Endothelial cell (in vitro differentiated cells): ENCODE results near the gene FRMD4A. TPM values are rescaled to one million over a fixed set of nuclear protein-coding genes. Genes with fewer than 3 reads are reported as not detected.

Source experiments
- DNase-seq: peaks from one replicate; pipeline ENCODE4 v3.0.0; 2021; ENCODE audit warnings: low spot score
- H3K27ac Mint-ChIP-seq: one replicate; pipeline ENCODE4 v1.8.0; 2021; ENCODE audit warnings: mixed read lengths, inconsistent platforms; ENCODE audit not compliant: unreplicated experiment
- H3K27me3 Mint-ChIP-seq: one replicate; pipeline ENCODE4 v1.8.0; 2021; ENCODE audit warnings: mild to moderate bottlenecking, moderate library complexity, mixed read lengths, inconsistent platforms; ENCODE audit not compliant: unreplicated experiment
- H3K36me3 Mint-ChIP-seq: one replicate; pipeline ENCODE4 v1.8.0; 2021; ENCODE audit warnings: mild to moderate bottlenecking, low read depth, mixed read lengths, inconsistent platforms; ENCODE audit not compliant: unreplicated experiment
- H3K4me1 Mint-ChIP-seq: one replicate; pipeline ENCODE4 v1.8.0; 2021; ENCODE audit warnings: mild to moderate bottlenecking, mixed read lengths, inconsistent platforms; ENCODE audit not compliant: unreplicated experiment
- H3K4me3 Mint-ChIP-seq: one replicate; pipeline ENCODE4 v1.8.0; 2021; ENCODE audit warnings: mild to moderate bottlenecking, mixed read lengths, inconsistent platforms; ENCODE audit not compliant: unreplicated experiment
- H3K9me3 Mint-ChIP-seq: one replicate; pipeline ENCODE4 v1.8.0; 2021; ENCODE audit warnings: mixed read lengths, inconsistent platforms; ENCODE audit not compliant: unreplicated experiment
- total RNA-seq: library from RNA; stranded (reverse); fragmentation: NEBNext Ultra II Directional; extraction: Animal tissue kit (Norgen Biotek cat#: 25700); gene quantifications from one replicate; pipeline ENCODE4 v1.2.1, GENCODE V29; 2021; ENCODE audit not compliant: unreplicated experiment
- TF ChIP-seq, protein P1 (sequence below): fragments of 200-600 bp; sonication (generic); IDR thresholded peaks from one replicate; pipeline ENCODE4 v1.5.0; 2021; ENCODE audit warnings: antibody characterized with exemption; ENCODE audit not compliant: unreplicated experiment

FRMD4A gene
- total RNA-seq, 1 donor from 2014 or later, result 68.9 TPM

DNA sequence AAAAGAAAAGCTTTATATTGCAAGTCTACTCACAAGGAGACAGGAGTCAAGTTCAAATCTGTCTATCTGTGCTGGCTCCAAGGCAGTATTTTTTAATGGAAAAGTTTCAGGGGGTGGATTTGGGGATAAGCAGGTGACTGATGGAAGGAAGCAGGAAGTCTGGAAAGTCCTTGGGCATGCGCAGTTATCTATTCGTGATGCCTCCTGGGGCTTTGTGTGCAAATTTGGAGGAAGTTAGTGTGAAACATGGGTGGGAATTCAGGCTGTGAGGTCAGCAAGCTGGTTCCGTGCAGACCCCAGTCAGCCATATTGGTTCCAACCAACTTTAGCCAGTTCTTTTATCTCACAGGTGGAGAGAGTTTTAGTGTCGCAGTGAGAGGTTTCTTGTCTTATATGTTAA lies 140.0 kb downstream of the FRMD4A start:
- Mint-ChIP-seq H3K4me1 (peaks cover 16% of the 10 kb centered on the region), H3K9me3 (no peaks in the 10 kb centered on the region), H3K36me3 (no peaks in the 10 kb centered on the region), H3K4me3 (no peak overlapping the region), H3K27me3 (peaks cover 2% of the 10 kb centered on the region), H3K27ac (peak overlapping the region; percentile 61)
- TF ChIP-seq, protein P1, sequence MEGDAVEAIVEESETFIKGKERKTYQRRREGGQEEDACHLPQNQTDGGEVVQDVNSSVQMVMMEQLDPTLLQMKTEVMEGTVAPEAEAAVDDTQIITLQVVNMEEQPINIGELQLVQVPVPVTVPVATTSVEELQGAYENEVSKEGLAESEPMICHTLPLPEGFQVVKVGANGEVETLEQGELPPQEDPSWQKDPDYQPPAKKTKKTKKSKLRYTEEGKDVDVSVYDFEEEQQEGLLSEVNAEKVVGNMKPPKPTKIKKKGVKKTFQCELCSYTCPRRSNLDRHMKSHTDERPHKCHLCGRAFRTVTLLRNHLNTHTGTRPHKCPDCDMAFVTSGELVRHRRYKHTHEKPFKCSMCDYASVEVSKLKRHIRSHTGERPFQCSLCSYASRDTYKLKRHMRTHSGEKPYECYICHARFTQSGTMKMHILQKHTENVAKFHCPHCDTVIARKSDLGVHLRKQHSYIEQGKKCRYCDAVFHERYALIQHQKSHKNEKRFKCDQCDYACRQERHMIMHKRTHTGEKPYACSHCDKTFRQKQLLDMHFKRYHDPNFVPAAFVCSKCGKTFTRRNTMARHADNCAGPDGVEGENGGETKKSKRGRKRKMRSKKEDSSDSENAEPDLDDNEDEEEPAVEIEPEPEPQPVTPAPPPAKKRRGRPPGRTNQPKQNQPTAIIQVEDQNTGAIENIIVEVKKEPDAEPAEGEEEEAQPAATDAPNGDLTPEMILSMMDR, result no peak
- no peak for DNase-seq

GRCh38 chr10:14186245-14186644 lies 144.5 kb downstream of the FRMD4A start:
- TF ChIP-seq, protein P1, result peak; percentile 42
- peaks cover 5% of the 10 kb centered on the region for H3K36me3 Mint-ChIP-seq
- no peak overlapping the region for H3K4me3 Mint-ChIP-seq
- H3K4me1 Mint-ChIP-seq, result peaks cover 33% of the 10 kb centered on the region
- peaks cover 4% of the 10 kb centered on the region for H3K9me3 Mint-ChIP-seq
- no peak for DNase-seq
- peak overlapping the region; percentile 61 for H3K27ac Mint-ChIP-seq
- peaks cover 8% of the 10 kb centered on the region for H3K27me3 Mint-ChIP-seq

DNA sequence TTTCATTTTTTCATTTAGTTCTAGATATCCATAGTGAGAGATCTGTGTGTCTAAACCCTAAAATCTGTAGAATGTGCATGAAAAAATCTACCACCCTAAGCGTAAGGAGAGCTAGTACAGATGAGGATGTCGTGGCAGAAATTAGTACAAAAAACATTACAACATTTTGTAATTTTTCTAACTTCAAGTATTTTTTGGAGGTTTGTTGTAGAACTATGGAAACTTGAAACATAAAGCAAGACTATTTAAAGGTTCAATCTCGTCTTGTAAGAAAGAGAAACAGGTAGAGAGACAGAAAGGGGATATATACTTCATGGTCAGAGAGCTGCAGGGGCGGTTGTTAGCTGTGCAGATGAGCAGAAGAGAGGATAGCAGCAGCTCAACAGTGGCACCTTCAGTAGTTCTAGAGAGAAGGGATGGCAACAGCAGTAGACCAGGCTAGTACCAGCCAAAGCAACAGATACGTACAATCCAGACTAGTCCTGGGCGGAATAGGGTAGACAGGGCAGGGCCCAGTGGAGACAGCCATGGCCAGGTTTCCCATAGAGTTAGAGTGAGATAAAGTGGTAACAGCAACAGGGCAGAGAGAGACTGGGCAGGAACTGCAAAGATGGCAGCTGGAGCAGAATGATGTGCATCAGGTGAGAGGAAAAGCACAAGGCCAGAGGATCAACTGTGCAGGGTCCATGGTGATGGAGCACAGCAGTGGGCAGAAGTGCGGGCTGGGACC lies 145.2 kb downstream of the FRMD4A start:
- peak overlapping the region; percentile 79 for H3K4me3 Mint-ChIP-seq
- peaks cover 9% of the 10 kb centered on the region for H3K27me3 Mint-ChIP-seq
- peak overlapping the region; percentile 100 for H3K27ac Mint-ChIP-seq

DNA sequence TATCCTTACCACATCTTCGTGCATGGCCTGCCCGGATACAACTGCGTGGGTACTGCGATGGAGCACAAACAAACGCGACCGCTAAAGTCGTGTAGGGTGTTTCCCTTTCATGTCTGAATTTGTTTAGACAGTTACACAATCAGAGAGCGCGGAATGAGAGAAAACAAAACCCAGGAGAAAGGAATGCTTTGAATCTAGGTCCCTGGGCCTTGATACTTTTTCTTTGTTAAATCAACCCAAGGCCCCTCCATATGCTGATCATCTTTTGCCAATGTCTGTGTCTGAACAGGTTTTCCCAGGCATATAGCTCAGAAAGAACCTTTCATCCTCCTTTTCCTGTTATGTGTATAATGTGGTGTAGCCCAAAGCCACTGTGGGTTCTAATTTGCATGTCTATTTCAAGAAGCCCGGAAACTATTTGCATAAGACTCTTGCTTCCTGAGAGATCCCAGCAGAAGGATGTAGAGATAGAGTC lies 145.8 kb downstream of the FRMD4A start:
- Mint-ChIP-seq H3K27ac (peak overlapping the region; percentile 100), H3K9me3 (peaks cover 4% of the 10 kb centered on the region), H3K4me3 (peak overlapping the region; percentile 79), H3K27me3 (peaks cover 9% of the 10 kb centered on the region), H3K36me3 (peaks cover 5% of the 10 kb centered on the region), H3K4me1 (peaks cover 43% of the 10 kb centered on the region)
- no peak for DNase-seq
- TF ChIP-seq, protein P1, result no peak

More for the DNA sequence above, 145.2 kb downstream of the FRMD4A start:
- Mint-ChIP-seq H3K36me3 (peaks cover 5% of the 10 kb centered on the region), H3K9me3 (peaks cover 4% of the 10 kb centered on the region), H3K4me1 (peaks cover 37% of the 10 kb centered on the region)
- DNase-seq, result peak; percentile 59
- TF ChIP-seq, protein P1, result no peak

DNA sequence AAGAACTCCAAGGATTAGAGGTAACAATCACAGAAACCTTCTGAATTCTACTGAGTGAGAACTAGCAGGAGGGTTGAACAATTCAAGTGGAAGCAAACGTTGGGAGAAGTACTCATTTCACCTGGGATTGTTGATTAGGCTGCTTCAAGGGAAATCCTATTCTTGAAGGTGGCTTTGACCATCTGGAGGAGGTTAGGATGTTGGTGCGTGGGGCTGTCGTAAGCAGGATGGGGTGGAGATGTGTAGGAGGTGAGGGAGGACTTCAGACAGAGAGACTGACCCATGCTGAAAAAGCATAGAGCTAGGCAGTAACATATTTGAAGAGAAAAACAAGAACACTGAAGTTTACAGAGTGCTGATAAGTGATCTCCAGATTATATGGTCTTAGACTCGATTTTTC lies 147.9 kb downstream of the FRMD4A start:
- Mint-ChIP-seq H3K36me3 (peaks cover 5% of the 10 kb centered on the region), H3K9me3 (peaks cover 4% of the 10 kb centered on the region), H3K4me3 (no peak overlapping the region), H3K27me3 (peaks cover 9% of the 10 kb centered on the region), H3K4me1 (peaks cover 45% of the 10 kb centered on the region), H3K27ac (peak overlapping the region; percentile 44)
- TF ChIP-seq, protein P1, result no peak
- DNase-seq, result no peak
